Left kidney (tissue), 8 donors: ENCODE results near the gene LRRN1. TPM values are rescaled to one million over a fixed set of nuclear protein-coding genes. Genes with fewer than 3 reads are reported as not detected.
A peak's percentile ranks its signal among the peaks of the same experiment; 100 is the strongest.

ENCODE experiments used
- DNase-seq: peaks from one replicate; pipeline ENCODE4 v3.0.0-alpha.2; 2013
- long read RNA-seq, 8 donors: transcript quantifications; one replicate each; lab custom pipeline, GENCODE V29; 2026
- polyA plus RNA-seq: library from polyadenylated mRNA; unstranded; fragments of 120-200 nt; gene quantifications from one replicate; pipeline ENCODE4 v1.2.1, GENCODE V29; 2013; ENCODE audit not compliant: insufficient read length

The LRRN1 gene
- polyA plus RNA-seq: 23.4 TPM
- long read RNA-seq, donor 1, transcript LRRN1-201 (2 exons, 3,823 nt): major isoform, 8 of 25 reads
- long read RNA-seq, donor 1, partial matches to known transcripts: 17 of 25 reads
- long read RNA-seq, donor 1, other reads (novel, unspliced or antisense): 0 of 25 reads
- long read RNA-seq, donor 2, transcript LRRN1-201 (2 exons, 3,823 nt): major isoform, 6 of 6 reads
- long read RNA-seq, donor 2, partial matches to known transcripts: 0 of 6 reads
- long read RNA-seq, donor 2, other reads (novel, unspliced or antisense): 0 of 6 reads
- long read RNA-seq, donor 3, partial matches to known transcripts: 0 of 2 reads
- long read RNA-seq, donor 3, other reads (novel, unspliced or antisense): 0 of 2 reads
- long read RNA-seq, donor 4: 0 reads
- long read RNA-seq, donor 5, partial matches to known transcripts: 0 of 5 reads
- long read RNA-seq, donor 5, other reads (novel, unspliced or antisense): 0 of 5 reads
- long read RNA-seq, donor 6, transcript LRRN1-201 (2 exons, 3,823 nt): major isoform, 8 of 8 reads
- long read RNA-seq, donor 6, partial matches to known transcripts: 0 of 8 reads
- long read RNA-seq, donor 6, other reads (novel, unspliced or antisense): 0 of 8 reads
- long read RNA-seq, donor 7, partial matches to known transcripts: 0 of 7 reads
- long read RNA-seq, donor 7, other reads (novel, unspliced or antisense): 0 of 7 reads
- long read RNA-seq, donor 8, partial matches to known transcripts: 0 of 2 reads
- long read RNA-seq, donor 8, other reads (novel, unspliced or antisense): 0 of 2 reads

- peak; percentile 78 for DNase-seq
Measured at GRCh38 chr3:3799173-3800079, at the start of gene LRRN1. LRRN1 (plus strand) TSS chr3:3799431; CDS start chr3:3844642, 45,211 bp downstream.

GRCh38 chr3:3753416-3753815 lies 45.8 kb upstream of the LRRN1 start:
- DNase-seq: no peak

GRCh38 chr3:3765661-3766060 lies 33.6 kb upstream of the LRRN1 start:
- DNase-seq: peak; percentile 24

GRCh38 chr3:3766140-3766539 lies 33.1 kb upstream of the LRRN1 start:
- no peak for DNase-seq

- DNase-seq: no peak
Measured at GRCh38 chr3:3771094-3771493, 28.1 kb upstream of the LRRN1 start.

- no peak for DNase-seq
Measured at GRCh38 chr3:3771567-3771966, 27.7 kb upstream of the LRRN1 start.

GRCh38 chr3:3772338-3772737 lies 26.9 kb upstream of the LRRN1 start:
- DNase-seq: no peak

GRCh38 chr3:3772920-3773319 lies 26.3 kb upstream of the LRRN1 start:
- DNase-seq: no peak

- DNase-seq: no peak
Measured at GRCh38 chr3:3776607-3777006, 22.6 kb upstream of the LRRN1 start.

GRCh38 chr3:3778216-3778615 lies 21.0 kb upstream of the LRRN1 start:
- no peak for DNase-seq

- DNase-seq: no peak
Measured at GRCh38 chr3:3778641-3779270, 20.5 kb upstream of the LRRN1 start.

- DNase-seq: no peak
Measured at GRCh38 chr3:3782457-3782856, 16.8 kb upstream of the LRRN1 start.

GRCh38 chr3:3783210-3783609 lies 16.0 kb upstream of the LRRN1 start:
- DNase-seq: no peak

GRCh38 chr3:3783696-3784095 lies 15.5 kb upstream of the LRRN1 start:
- no peak for DNase-seq

GRCh38 chr3:3792391-3792790 lies 6.8 kb upstream of the LRRN1 start:
- DNase-seq: no peak

GRCh38 chr3:3798631-3799113 lies 559 bp upstream of the LRRN1 start:
- peak; percentile 44 for DNase-seq

- peak; percentile 18 for DNase-seq
Measured at GRCh38 chr3:3800080-3800455, 837 bp downstream of the LRRN1 start.

GRCh38 chr3:3800685-3801493 lies 1.7 kb downstream of the LRRN1 start:
- peak; percentile 17 for DNase-seq

- no peak for DNase-seq
Measured at GRCh38 chr3:3801494-3801841, 2.2 kb downstream of the LRRN1 start.

- peak; percentile 14 for DNase-seq
Measured at GRCh38 chr3:3802046-3802445, 2.8 kb downstream of the LRRN1 start.

- no peak for DNase-seq
Measured at GRCh38 chr3:3804560-3804959, 5.3 kb downstream of the LRRN1 start.
